OCI-LY7 (cell line): Measurements from ENCODE around the gene HPGDS. TPM values are rescaled to one million over a fixed set of nuclear protein-coding genes. Genes with fewer than 3 reads are reported as not detected.

ENCODE experiments used
- BruUV-seq: library from RNA; stranded (reverse); fragments of 400-500 nt; replicated peaks from 2 replicates; lab custom pipeline; 2021; lab: Mats Ljungman, UMichigan
- CTCF ChIA-PET: fragments of 300-600 bp; sonication (Branson Sonifier 250); formaldehyde crosslinking; loops from one replicate; lab custom pipeline; 2022; ENCODE audit warnings: antibody characterized with exemption; ENCODE audit not compliant: unreplicated experiment; lab: Charles Lee
- POLR2A ChIA-PET: fragments of 300-600 bp; sonication (Branson Sonifier 250); formaldehyde crosslinking; loops from one replicate; lab custom pipeline; 2022; ENCODE audit warnings: antibody characterized with exemption; lab: Charles Lee
- DNase-seq: peaks from one replicate; pipeline ENCODE4 v3.0.0-alpha.2; 2015; ENCODE audit warnings: low spot score
- H2AFZ ChIP-seq: fragments of 200-600 bp; sonication (generic), shearing (Covaris generic); 2 replicates; pipeline ENCODE4 v1.6.1; 2014; ENCODE audit warnings: mild to moderate bottlenecking, antibody characterized with exemption, low read length, moderate library complexity
- H3K27ac ChIP-seq: fragments of 200-600 bp; sonication (generic); 2 replicates; pipeline ENCODE4 v1.5.1; 2014; ENCODE audit warnings: mixed run types, low read depth, mild to moderate bottlenecking, moderate library complexity, low read length, inconsistent platforms; ENCODE audit not compliant: poor library complexity, severe bottlenecking
- H3K36me3 ChIP-seq: fragments of 200-600 bp; sonication (generic); 2 replicates; pipeline ENCODE4 v1.6.1; 2014; ENCODE audit warnings: mild to moderate bottlenecking, antibody characterized with exemption, low read length, moderate library complexity, mixed read lengths; ENCODE audit not compliant: insufficient read depth
- H3K4me1 ChIP-seq: fragments of 200-600 bp; sonication (generic); 2 replicates; pipeline ENCODE4 v1.5.1; 2014; ENCODE audit warnings: mild to moderate bottlenecking, low read length; ENCODE audit not compliant: insufficient read depth, poor library complexity, severe bottlenecking
- H3K4me2 ChIP-seq: fragments of 200-600 bp; sonication (generic); 2 replicates; pipeline ENCODE4 v1.6.1; 2014; ENCODE audit warnings: mild to moderate bottlenecking, low read length
- H3K4me3 ChIP-seq: fragments of 200-600 bp; sonication (generic); 2 replicates; pipeline ENCODE4 v1.5.1; 2014; ENCODE audit warnings: mild to moderate bottlenecking, low read depth, low read length; ENCODE audit not compliant: poor library complexity, severe bottlenecking
- H3K79me2 ChIP-seq: fragments of 200-600 bp; sonication (generic); 2 replicates; pipeline ENCODE4 v1.6.1; 2016; ENCODE audit warnings: low read depth, mild to moderate bottlenecking, low read length, moderate library complexity, mixed read lengths; ENCODE audit not compliant: insufficient read depth
- H3K9me2 ChIP-seq: fragments of 200-600 bp; sonication (generic); 2 replicates; pipeline ENCODE4 v1.6.1; 2016; ENCODE audit warnings: mild to moderate bottlenecking, low read length, mixed read lengths; ENCODE audit not compliant: insufficient read depth
- H3K9me3 ChIP-seq: fragments of 200-600 bp; sonication (generic); 2 replicates; pipeline ENCODE4 v1.6.1; 2014; ENCODE audit warnings: mild to moderate bottlenecking, mixed run types, low read length, mixed read lengths
- H4K20me1 ChIP-seq: fragments of 200-600 bp; sonication (generic); 2 replicates; pipeline ENCODE4 v1.6.1; 2014; ENCODE audit warnings: mild to moderate bottlenecking, antibody characterized with exemption, low read length, moderate library complexity, mixed read lengths; ENCODE audit not compliant: insufficient read depth
- EZH2phosphoT487 ChIP-seq: fragments of 200-600 bp; sonication (generic); IDR thresholded peaks from 2 replicates; pipeline ENCODE4 v1.6.1; 2018; ENCODE audit warnings: low read depth, borderline replicate concordance, mild to moderate bottlenecking, mixed run types, antibody characterized with exemption, low read length, moderate library complexity, mixed read lengths
- intact Hi-C: fragments of 100-400 bp; cut with micrococcal nuclease; formaldehyde crosslinking; loops from one replicate; pipeline ENCODE4 v1.10.0; 2022; ENCODE audit not compliant: unreplicated experiment
- total RNA-seq, 2 experiments: library from RNA; depleted of rRNA in 1 of 2; stranded (reverse); fragments of >200 nt in 1 of 2; shearing (Covaris generic) in 1 of 2; gene quantifications; 2 replicates each; pipeline ENCODE4 v1.2.3, GENCODE V29; 2014 to 2022
- TF ChIP-seq, protein P1 (sequence below): fragments of 200-600 bp; sonication (generic); conservative IDR thresholded peaks from 2 replicates; pipeline ENCODE4 v1.5.1; 2014; ENCODE audit warnings: mild to moderate bottlenecking, antibody characterized with exemption, low read length, moderate library complexity, mixed read lengths

HPGDS gene
- total RNA-seq, 2 experiments from 2014 or later = not detected

DNA sequence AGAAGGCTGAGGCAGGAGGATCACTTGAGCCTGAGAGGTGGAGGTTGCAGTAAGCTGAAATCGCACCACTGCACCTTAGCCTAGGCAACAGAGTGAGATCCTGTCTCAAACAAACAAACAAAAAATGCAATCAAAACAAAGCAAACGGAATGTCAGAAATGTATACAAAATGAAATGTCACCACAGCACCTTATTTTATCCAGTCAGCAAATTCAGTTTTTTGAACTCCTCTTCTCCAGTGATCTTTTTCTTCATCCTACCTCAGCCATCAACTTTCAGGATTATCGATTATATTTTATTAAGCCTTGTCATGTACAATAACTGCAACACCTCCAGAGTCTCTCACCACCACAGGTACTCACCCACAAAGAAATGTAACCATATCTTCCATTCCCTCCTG is 31.1 kb upstream of the HPGDS start:
- H3K4me1 ChIP-seq = no peaks in the 10 kb centered on the region
- no peak overlapping the region for H3K4me3 ChIP-seq
- TF ChIP-seq, protein P1, sequence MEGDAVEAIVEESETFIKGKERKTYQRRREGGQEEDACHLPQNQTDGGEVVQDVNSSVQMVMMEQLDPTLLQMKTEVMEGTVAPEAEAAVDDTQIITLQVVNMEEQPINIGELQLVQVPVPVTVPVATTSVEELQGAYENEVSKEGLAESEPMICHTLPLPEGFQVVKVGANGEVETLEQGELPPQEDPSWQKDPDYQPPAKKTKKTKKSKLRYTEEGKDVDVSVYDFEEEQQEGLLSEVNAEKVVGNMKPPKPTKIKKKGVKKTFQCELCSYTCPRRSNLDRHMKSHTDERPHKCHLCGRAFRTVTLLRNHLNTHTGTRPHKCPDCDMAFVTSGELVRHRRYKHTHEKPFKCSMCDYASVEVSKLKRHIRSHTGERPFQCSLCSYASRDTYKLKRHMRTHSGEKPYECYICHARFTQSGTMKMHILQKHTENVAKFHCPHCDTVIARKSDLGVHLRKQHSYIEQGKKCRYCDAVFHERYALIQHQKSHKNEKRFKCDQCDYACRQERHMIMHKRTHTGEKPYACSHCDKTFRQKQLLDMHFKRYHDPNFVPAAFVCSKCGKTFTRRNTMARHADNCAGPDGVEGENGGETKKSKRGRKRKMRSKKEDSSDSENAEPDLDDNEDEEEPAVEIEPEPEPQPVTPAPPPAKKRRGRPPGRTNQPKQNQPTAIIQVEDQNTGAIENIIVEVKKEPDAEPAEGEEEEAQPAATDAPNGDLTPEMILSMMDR = no peak
- no peak for TF ChIP-seq EZH2phosphoT487
- POLR2A ChIA-PET = no interaction called here
- no peaks in the 10 kb centered on the region for H3K9me3 ChIP-seq
- intact Hi-C loops = no loop called here
- no TSS peak for BruUV-seq
- H3K36me3 ChIP-seq = no peaks in the 10 kb centered on the region
- no peak overlapping the region for H3K27ac ChIP-seq
- H4K20me1 ChIP-seq = no peaks in the 10 kb centered on the region
- no peaks in the 10 kb centered on the region for H3K9me2 ChIP-seq
- no peak overlapping the region for H3K4me2 ChIP-seq
- no peak overlapping the region for H2AFZ ChIP-seq
- CTCF ChIA-PET = no interaction called here
- no peaks in the 10 kb centered on the region for H3K79me2 ChIP-seq
- no peak for DNase-seq

DNA sequence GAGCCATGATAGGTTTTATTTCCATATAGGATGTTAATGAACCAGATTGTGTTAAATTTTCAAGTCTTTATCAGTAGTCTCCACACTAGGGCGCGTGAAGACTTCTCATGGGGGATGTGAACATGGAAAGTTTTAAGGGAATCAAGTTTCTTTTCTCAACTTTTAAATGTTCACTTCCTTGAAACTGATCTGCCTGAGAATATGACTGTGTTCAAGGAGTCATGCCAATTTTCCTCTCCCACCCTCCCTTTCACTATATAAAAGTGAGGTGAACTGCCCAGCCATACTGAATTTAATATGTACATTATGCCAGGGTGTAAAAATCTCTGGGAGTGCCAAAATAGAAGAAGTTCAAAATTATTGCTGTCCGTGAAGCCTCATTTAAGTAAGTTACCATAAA is 30.4 kb upstream of the HPGDS start:
- TF ChIP-seq EZH2phosphoT487 = no peak
- TF ChIP-seq, protein P1 = no peak
- no peaks in the 10 kb centered on the region for H4K20me1 ChIP-seq
- H3K4me3 ChIP-seq = no peak overlapping the region
- DNase-seq = no peak
- no peaks in the 10 kb centered on the region for H3K9me3 ChIP-seq
- H3K36me3 ChIP-seq = no peaks in the 10 kb centered on the region
- no peaks in the 10 kb centered on the region for H3K4me1 ChIP-seq
- no peak overlapping the region for H3K4me2 ChIP-seq
- no peaks in the 10 kb centered on the region for H3K79me2 ChIP-seq
- CTCF ChIA-PET = no interaction called here
- H2AFZ ChIP-seq = no peak overlapping the region
- no peaks in the 10 kb centered on the region for H3K9me2 ChIP-seq
- H3K27ac ChIP-seq = no peak overlapping the region
- intact Hi-C loops = no loop called here
- POLR2A ChIA-PET = no interaction called here
- BruUV-seq = no TSS peak

GRCh38 chr4:94372228-94372978 is 29.8 kb upstream of the HPGDS start:
- intact Hi-C loops = no loop called here
- no peaks in the 10 kb centered on the region for H3K9me3 ChIP-seq
- H4K20me1 ChIP-seq = no peaks in the 10 kb centered on the region
- TF ChIP-seq EZH2phosphoT487 = no peak
- TF ChIP-seq, protein P1 = no peak
- no peaks in the 10 kb centered on the region for H3K36me3 ChIP-seq
- ChIA-PET POLR2A (no interaction called here), CTCF (no interaction called here)
- no peaks in the 10 kb centered on the region for H3K4me1 ChIP-seq
- no peak for DNase-seq
- no TSS peak for BruUV-seq
- no peak overlapping the region for H2AFZ ChIP-seq
- H3K9me2 ChIP-seq = no peaks in the 10 kb centered on the region
- H3K79me2 ChIP-seq = no peaks in the 10 kb centered on the region
- H3K4me3 ChIP-seq = no peak overlapping the region
- H3K27ac ChIP-seq = no peak overlapping the region
- H3K4me2 ChIP-seq = no peak overlapping the region
